Right lobe of liver (tissue), 4 donors: ENCODE measurements around the gene MSMO1.

Experiments used
- CTCF ChIP-seq, 4 donors: fragments of 200-600 bp in 3 of 4; fragments of 450-650 bp in 1 of 4; IDR thresholded peaks; one replicate each; pipeline versions ENCODE4 v1.5.1 to v1.8.0; 2016 to 2022; ENCODE audit warnings: antibody characterized with exemption in 4 of 4, mild to moderate bottlenecking in 2 of 4
- POLR2A ChIP-seq: fragments of 450-650 bp; IDR thresholded peaks from one replicate; pipeline ENCODE4 v1.6.1; 2017; ENCODE audit warnings: antibody characterized with exemption, mild to moderate bottlenecking
- donor health status: DM: no; HTN: no; CAD: no.
- donor health status: DM: no; HTN: no; CAD: no.
- donor health status: DM: no; HTN: yes; CAD: no.

DNA sequence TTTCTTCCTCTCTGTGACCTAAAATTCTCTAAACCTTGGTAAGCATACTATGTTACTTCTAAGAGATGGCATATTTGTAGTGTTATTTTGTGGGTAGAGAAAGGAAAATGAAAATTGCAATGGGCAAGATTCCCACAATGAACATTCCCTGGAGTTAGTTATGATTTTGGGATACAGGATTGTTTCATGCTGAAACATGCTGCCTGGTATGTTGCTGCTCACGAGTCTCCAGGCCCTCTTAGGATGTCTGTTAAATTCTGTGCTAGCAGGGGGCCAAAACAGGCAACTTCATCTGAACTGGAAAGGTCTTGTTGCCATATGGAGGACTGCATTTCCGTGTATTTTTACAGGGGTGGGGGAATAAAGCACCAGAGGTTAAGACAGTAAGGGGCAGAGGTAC, 18.9 kb upstream of the MSMO1 start:
- TF ChIP-seq CTCF (IDR thresholded peaks at IDR 0.05), result no peak
- TF ChIP-seq POLR2A, result no peak
